ENCODE data around the gene SLC41A1.

GRCh38 chr1:205812271-205812877 is 624 bp downstream of the SLC41A1 start:
- TF ChIP-seq CTCF (IDR thresholded peaks at IDR 0.05; ENCODE audit: low read depth, low read length) (no peak), MYC (IDR thresholded peaks at IDR 0.05; ENCODE audit: low read depth, low read length) (no peak), POLR2A (IDR thresholded peaks at IDR 0.05; ENCODE audit: extremely low read depth, insufficient read length) (no peak), MAX (IDR thresholded peaks at IDR 0.05; ENCODE audit: low read depth, low read length) (no peak)

All from NB4 (cell line).